RWPE1 (cell line): ENCODE measurements around the gene SHISA8.

ENCODE experiments used
- CTCF ChIA-PET: fragments of 350-600 bp; sonication (Branson Sonifier 250); formaldehyde crosslinking; extraction: SDS; loops from one replicate; lab custom pipeline; 2021; lab: Yijun Ruan, JAX
- POLR2A ChIA-PET: fragments of 400-600 bp; formaldehyde crosslinking; extraction: SDS; loops from one replicate; lab custom pipeline; 2020; ENCODE audit warnings: antibody characterized with exemption; ENCODE audit not compliant: low non-redundant PET; lab: Yijun Ruan, JAX
- DNase-seq: peaks from one replicate; pipeline ENCODE4 v3.0.0; 2012; ENCODE audit warnings: low spot score
- H3K27ac ChIP-seq: fragments of 450-650 bp; 2 replicates; pipeline ENCODE4 v1.5.1; 2017
- TF ChIP-seq, protein P1 (sequence below): fragments of 450-650 bp; conservative IDR thresholded peaks from 2 replicates; pipeline ENCODE4 v1.5.1; 2017; ENCODE audit warnings: low read depth, mild to moderate bottlenecking

Gene SHISA8

GRCh38 chr22:41914611-41915034 is 251 bp downstream of the SHISA8 start:
- no peak overlapping the region for H3K27ac ChIP-seq
- ChIA-PET POLR2A (no interaction called here), CTCF (interaction anchor here (0.7 to 1.0 kb wide), 2 partner anchors 11 to 49 kb away, joined by 3 read pairs; no protein-coding TSS in a partner anchor)
- TF ChIP-seq, protein P1, sequence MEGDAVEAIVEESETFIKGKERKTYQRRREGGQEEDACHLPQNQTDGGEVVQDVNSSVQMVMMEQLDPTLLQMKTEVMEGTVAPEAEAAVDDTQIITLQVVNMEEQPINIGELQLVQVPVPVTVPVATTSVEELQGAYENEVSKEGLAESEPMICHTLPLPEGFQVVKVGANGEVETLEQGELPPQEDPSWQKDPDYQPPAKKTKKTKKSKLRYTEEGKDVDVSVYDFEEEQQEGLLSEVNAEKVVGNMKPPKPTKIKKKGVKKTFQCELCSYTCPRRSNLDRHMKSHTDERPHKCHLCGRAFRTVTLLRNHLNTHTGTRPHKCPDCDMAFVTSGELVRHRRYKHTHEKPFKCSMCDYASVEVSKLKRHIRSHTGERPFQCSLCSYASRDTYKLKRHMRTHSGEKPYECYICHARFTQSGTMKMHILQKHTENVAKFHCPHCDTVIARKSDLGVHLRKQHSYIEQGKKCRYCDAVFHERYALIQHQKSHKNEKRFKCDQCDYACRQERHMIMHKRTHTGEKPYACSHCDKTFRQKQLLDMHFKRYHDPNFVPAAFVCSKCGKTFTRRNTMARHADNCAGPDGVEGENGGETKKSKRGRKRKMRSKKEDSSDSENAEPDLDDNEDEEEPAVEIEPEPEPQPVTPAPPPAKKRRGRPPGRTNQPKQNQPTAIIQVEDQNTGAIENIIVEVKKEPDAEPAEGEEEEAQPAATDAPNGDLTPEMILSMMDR, result no peak
- DNase-seq, result no peak

DNA sequence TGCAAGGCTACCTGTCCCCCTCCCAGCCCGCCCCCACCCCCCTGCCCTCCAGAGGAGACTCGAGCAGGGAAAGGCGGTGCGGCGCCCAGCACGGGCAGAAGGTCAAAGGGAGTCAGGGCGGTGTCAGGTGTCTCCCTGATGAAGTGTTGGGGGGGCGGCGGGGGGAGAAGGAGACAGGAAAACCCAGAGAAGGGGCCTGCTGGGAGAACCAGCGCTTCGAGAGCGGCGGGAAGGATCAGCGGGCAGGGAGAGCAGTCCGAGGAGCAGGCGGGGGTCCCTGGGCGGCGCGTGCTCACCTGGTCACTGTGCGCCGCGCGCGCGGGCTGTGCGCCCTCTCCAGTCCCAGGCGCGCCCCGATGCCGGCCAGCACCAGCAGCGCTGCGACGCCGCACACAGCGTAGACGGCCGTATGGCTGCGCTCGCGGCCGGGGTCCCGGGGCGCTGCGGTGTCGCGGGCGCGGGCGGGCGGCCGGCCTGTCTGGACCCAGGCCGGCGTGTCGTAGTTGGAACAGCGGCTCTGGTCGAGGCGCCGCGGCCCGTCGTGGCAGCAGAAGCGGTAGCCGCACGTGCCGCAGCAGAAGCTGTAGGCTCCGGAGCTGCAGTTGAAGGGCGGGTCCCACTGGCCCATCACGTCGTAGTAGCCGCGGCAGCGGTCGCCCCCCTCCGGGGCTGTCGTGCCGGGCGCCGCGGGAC is 886 bp downstream of the SHISA8 start:
- ChIA-PET POLR2A (no interaction called here), CTCF (interaction anchor here (0.7 to 1.0 kb wide), 2 partner anchors 12 to 48 kb away, joined by 3 read pairs; no protein-coding TSS in a partner anchor)
- no peak for DNase-seq
- TF ChIP-seq, protein P1, result no peak
- no peak overlapping the region for H3K27ac ChIP-seq

DNA sequence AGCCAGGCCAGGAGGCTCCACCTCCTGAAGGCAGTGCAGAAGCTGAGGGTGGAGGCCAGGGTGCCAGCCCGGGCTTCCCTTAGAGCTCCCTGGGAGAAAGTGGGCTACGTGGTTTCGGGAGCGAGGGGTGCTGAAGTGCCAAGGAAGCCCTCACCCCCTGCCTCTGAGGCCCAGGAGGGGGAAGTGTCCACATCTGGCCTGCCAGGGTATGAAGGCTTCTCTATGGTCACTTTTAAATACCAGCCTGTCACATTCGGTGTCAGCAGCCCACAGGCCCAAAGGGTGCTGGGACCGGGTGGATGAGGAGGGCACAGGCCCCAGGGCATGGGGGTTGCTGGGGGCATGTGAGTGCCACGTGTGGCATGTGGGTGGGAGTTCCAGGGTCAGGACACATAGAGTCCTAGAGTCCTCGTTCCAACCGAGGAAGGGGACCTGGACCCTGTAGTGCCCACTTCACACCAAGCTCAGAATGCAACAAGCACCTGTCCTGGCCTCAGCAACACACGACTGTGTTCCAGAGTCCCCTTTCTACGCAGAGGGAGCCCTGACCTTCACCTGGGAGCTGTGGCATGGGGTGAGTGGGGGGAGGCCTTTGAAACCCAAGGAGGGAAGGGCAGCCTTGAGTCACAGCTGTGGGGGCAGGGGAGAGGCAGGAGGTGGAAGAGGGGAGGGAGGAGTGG is 1.7 kb downstream of the SHISA8 start:
- H3K27ac ChIP-seq, result no peak overlapping the region
- CTCF ChIA-PET, result interaction anchor here (1.0 to 1.1 kb wide), 2 partner anchors 12 kb away, joined by 3 to 5 read pairs; no protein-coding TSS in a partner anchor
- DNase-seq, result no peak
- TF ChIP-seq, protein P1, result no peak
- POLR2A ChIA-PET, result no interaction called here

GRCh38 chr22:41912338-41913039 is 2.4 kb downstream of the SHISA8 start:
- no peak overlapping the region for H3K27ac ChIP-seq
- DNase-seq, result no peak
- TF ChIP-seq, protein P1, result no peak
- ChIA-PET CTCF (interaction anchor here (1.1 kb wide), 1 partner anchor 13 kb away, joined by 5 read pairs; no protein-coding TSS in a partner anchor), POLR2A (no interaction called here)

- H3K27ac ChIP-seq, result no peak overlapping the region
- POLR2A ChIA-PET, result no interaction called here
- no peak for DNase-seq
- TF ChIP-seq, protein P1, result no peak
- CTCF ChIA-PET, result no interaction called here
Observed at GRCh38 chr22:41911001-41911611, 3.8 kb downstream of the SHISA8 start.
